HUES48 (cell line): ENCODE measurements around the gene NCR1.
"Not testable (repeated sequence)": the region's sequence is repeated elsewhere in the genome, so short reads cannot be mapped to it uniquely, and the experiment has no call there.

Experiments
- H3K27ac ChIP-seq: one replicate; pipeline ENCODE4 v1.7.0; 2013; ENCODE audit warnings: low read depth, low read length, inconsistent platforms
- H3K27me3 ChIP-seq: 2 replicates; pipeline ENCODE4 v1.6.1; 2013; ENCODE audit warnings: mild to moderate bottlenecking, low read length; ENCODE audit not compliant: control insufficient read depth, insufficient read depth
- H3K36me3 ChIP-seq: 2 replicates; pipeline ENCODE4 v1.6.1; 2013; ENCODE audit warnings: low read length; ENCODE audit not compliant: control insufficient read depth, insufficient read depth
- H3K4me1 ChIP-seq: 2 replicates; pipeline ENCODE4 v1.6.1; 2013; ENCODE audit warnings: mild to moderate bottlenecking, low read length; ENCODE audit not compliant: control insufficient read depth, insufficient read depth
- H3K4me3 ChIP-seq: 2 replicates; pipeline ENCODE4 v1.5.1; 2013; ENCODE audit warnings: mild to moderate bottlenecking, low read depth, low read length
- H3K9ac ChIP-seq: 2 replicates; pipeline ENCODE4 v1.6.1; 2013; ENCODE audit warnings: mild to moderate bottlenecking, low read depth, low read length, moderate library complexity
- H3K9me3 ChIP-seq: 2 replicates; pipeline ENCODE4 v1.6.1; 2013; ENCODE audit warnings: low read length; ENCODE audit not compliant: control insufficient read depth, insufficient read depth

NCR1 gene

GRCh38 chr19:54905803-54906511 is at the start of gene NCR1:
NCR1 (plus strand) TSS chr19:54906148; CDS start chr19:54906188, 40 bp downstream.
- no peaks in the 10 kb centered on the region for H3K9me3 ChIP-seq
- no peak within 1 kb of the TSS for H3K4me3 ChIP-seq
- H3K9ac ChIP-seq: no peak within 1 kb of the TSS
- H3K36me3 ChIP-seq: no peaks in the 10 kb centered on the region
- H3K4me1 ChIP-seq: peaks cover 9% of the 10 kb centered on the region; the same call in 1 of the 2 replicates
- H3K27me3 ChIP-seq: no peaks in the 10 kb centered on the region
- no peak within 1 kb of the TSS for H3K27ac ChIP-seq

GRCh38 chr19:54858476-54858875 is 47.5 kb upstream of the NCR1 start:
- H3K4me1 ChIP-seq, H3K36me3 ChIP-seq, H3K4me3 ChIP-seq, H3K9ac ChIP-seq, H3K27me3 ChIP-seq, H3K27ac ChIP-seq: not testable (repeated sequence)
- H3K9me3 ChIP-seq: peaks cover 43% of the 10 kb centered on the region

GRCh38 chr19:54859421-54859820 is 46.5 kb upstream of the NCR1 start:
- H3K36me3 ChIP-seq, H3K9ac ChIP-seq, H3K4me3 ChIP-seq, H3K27ac ChIP-seq, H3K27me3 ChIP-seq, H3K4me1 ChIP-seq: not testable (repeated sequence)
- peaks cover 33% of the 10 kb centered on the region for H3K9me3 ChIP-seq

- not testable (repeated sequence) for H3K4me1 ChIP-seq, H3K27ac ChIP-seq, H3K27me3 ChIP-seq, H3K36me3 ChIP-seq, H3K9ac ChIP-seq, H3K4me3 ChIP-seq
- H3K9me3 ChIP-seq: peaks cover 43% of the 10 kb centered on the region
Observed at GRCh38 chr19:54863459-54863858, 42.5 kb upstream of the NCR1 start.

GRCh38 chr19:54871696-54872095 is 34.3 kb upstream of the NCR1 start:
- no peaks in the 10 kb centered on the region for H3K36me3 ChIP-seq
- H3K9me3 ChIP-seq: peaks cover 8% of the 10 kb centered on the region
- no peak overlapping the region; the same call in 1 of the 2 replicates for H3K4me3 ChIP-seq
- H3K27ac ChIP-seq: no peak overlapping the region
- no peaks in the 10 kb centered on the region for H3K27me3 ChIP-seq
- no peaks in the 10 kb centered on the region for H3K4me1 ChIP-seq
- no peak overlapping the region for H3K9ac ChIP-seq

GRCh38 chr19:54873990-54874389 is 32.0 kb upstream of the NCR1 start, which contains the start of gene FCAR:
FCAR (plus strand) TSS chr19:54874235; CDS start chr19:54874290, 55 bp downstream.
- H3K9me3 ChIP-seq: no peaks in the 10 kb centered on the region
- no peaks in the 10 kb centered on the region for H3K36me3 ChIP-seq
- no peak within 1 kb of the TSS for H3K4me3 ChIP-seq
- no peaks in the 10 kb centered on the region for H3K27me3 ChIP-seq
- no peak within 1 kb of the TSS for H3K27ac ChIP-seq
- no peak within 1 kb of the TSS for H3K9ac ChIP-seq
- no peaks in the 10 kb centered on the region for H3K4me1 ChIP-seq

GRCh38 chr19:54875506-54875905 is 30.4 kb upstream of the NCR1 start:
- Histone ChIP-seq H3K27me3 (no peaks in the 10 kb centered on the region), H3K27ac (no peak overlapping the region), H3K4me1 (no peaks in the 10 kb centered on the region), H3K9me3 (no peaks in the 10 kb centered on the region), H3K9ac (no peak overlapping the region), H3K36me3 (no peaks in the 10 kb centered on the region), H3K4me3 (no peak overlapping the region)

GRCh38 chr19:54877471-54877870 is 28.5 kb upstream of the NCR1 start:
- Histone ChIP-seq H3K27ac (no peak overlapping the region), H3K27me3 (no peaks in the 10 kb centered on the region; the same call in 1 of the 2 replicates), H3K4me1 (0 out of 2 replicates have a peak, but pooled peaks cover 4% of the 10 kb centered on the region), H3K9ac (no peak overlapping the region), H3K4me3 (no peak overlapping the region), H3K36me3 (no peaks in the 10 kb centered on the region), H3K9me3 (no peaks in the 10 kb centered on the region)

GRCh38 chr19:54881884-54882283 is 24.1 kb upstream of the NCR1 start:
- no peak overlapping the region for H3K27ac ChIP-seq
- no peaks in the 10 kb centered on the region for H3K36me3 ChIP-seq
- 0 out of 2 replicates have a peak, but pooled peaks cover 4% of the 10 kb centered on the region for H3K4me1 ChIP-seq
- H3K4me3 ChIP-seq: no peak overlapping the region
- no peaks in the 10 kb centered on the region; the same call in 1 of the 2 replicates for H3K27me3 ChIP-seq
- H3K9ac ChIP-seq: no peak overlapping the region
- no peaks in the 10 kb centered on the region for H3K9me3 ChIP-seq

- H3K9me3 ChIP-seq: no peaks in the 10 kb centered on the region
- no peak overlapping the region for H3K4me3 ChIP-seq
- H3K27ac ChIP-seq: no peak overlapping the region
- H3K9ac ChIP-seq: no peak overlapping the region
- no peaks in the 10 kb centered on the region; the same call in 1 of the 2 replicates for H3K27me3 ChIP-seq
- no peaks in the 10 kb centered on the region for H3K36me3 ChIP-seq
- H3K4me1 ChIP-seq: 0 out of 2 replicates have a peak, but pooled peaks cover 4% of the 10 kb centered on the region
Observed at GRCh38 chr19:54882758-54883157, 23.2 kb upstream of the NCR1 start.

GRCh38 chr19:54883228-54883627 is 22.7 kb upstream of the NCR1 start:
- no peak overlapping the region for H3K27ac ChIP-seq
- no peak overlapping the region for H3K4me3 ChIP-seq
- H3K27me3 ChIP-seq: no peaks in the 10 kb centered on the region; the same call in 1 of the 2 replicates
- H3K36me3 ChIP-seq: no peaks in the 10 kb centered on the region
- H3K4me1 ChIP-seq: 0 out of 2 replicates have a peak, but pooled peaks cover 4% of the 10 kb centered on the region
- no peak overlapping the region for H3K9ac ChIP-seq
- H3K9me3 ChIP-seq: no peaks in the 10 kb centered on the region
